IMR-90 (cell line): ENCODE results near the gene RPS6KA2. TPM values are rescaled to one million over a fixed set of nuclear protein-coding genes. Genes with fewer than 3 reads are reported as not detected.

Source experiments
- ATAC-seq: fragments of 200-7000 bp; cut with Tn5 transposase; 2 replicates; pipeline ENCODE4 v1.9.1; 2020; ENCODE audit warnings: low read depth, mild to moderate bottlenecking, moderate library complexity
- BruUV-seq: library from RNA; stranded (reverse); fragments of 400-500 nt; replicated peaks from 2 replicates; lab custom pipeline; 2021; lab: Mats Ljungman, UMichigan
- CTCF ChIA-PET: fragments of 300-600 bp; formaldehyde crosslinking; extraction: SDS; loops from one replicate; lab custom pipeline; 2021; ENCODE audit warnings: antibody characterized with exemption; lab: Yijun Ruan, JAX
- POLR2A ChIA-PET: fragments of 300-600 bp; sonication (Branson Sonifier 250); formaldehyde crosslinking; loops from one replicate; lab custom pipeline; 2022; ENCODE audit warnings: antibody characterized with exemption; ENCODE audit not compliant: unreplicated experiment; lab: Charles Lee
- DNase-seq: peaks from one replicate; pipeline ENCODE4 v3.0.0; 2013
- H2AFZ ChIP-seq: replicated peaks from 2 replicates; pipeline ENCODE3; 2013; ENCODE audit warnings: low read length, mild to moderate bottlenecking; ENCODE audit not compliant: poor library complexity
- H2AK5ac ChIP-seq: 2 replicates; pipeline ENCODE4 v1.6.1; 2013; ENCODE audit warnings: low read depth, low read length, inconsistent platforms
- H2AK9ac ChIP-seq: replicated peaks from 2 replicates; pipeline ENCODE3; 2013; ENCODE audit warnings: mild to moderate bottlenecking, low read depth, low read length, moderate library complexity; ENCODE audit not compliant: poor library complexity
- H2BK120ac ChIP-seq: 2 replicates; pipeline ENCODE4 v1.6.1; 2013; ENCODE audit warnings: low read depth, low read length, inconsistent platforms
- H2BK15ac ChIP-seq: 3 replicates; pipeline ENCODE4 v1.6.1; 2013; ENCODE audit warnings: low read depth, low read length, inconsistent platforms
- H2BK20ac ChIP-seq: 2 replicates; pipeline ENCODE4 v1.6.1; 2013; ENCODE audit warnings: low read depth, mild to moderate bottlenecking, inconsistent platforms, low read length, moderate library complexity
- H2BK5ac ChIP-seq: 2 replicates; pipeline ENCODE4 v1.6.1; 2013; ENCODE audit warnings: mild to moderate bottlenecking, low read depth, low read length, inconsistent platforms; ENCODE audit not compliant: poor library complexity, severe bottlenecking
- H3K14ac ChIP-seq: replicated peaks from 2 replicates; pipeline ENCODE4 v1.6.1; 2013; ENCODE audit warnings: low read depth, low read length, inconsistent platforms
- H3K18ac ChIP-seq: 2 replicates; pipeline ENCODE4 v1.6.1; 2013; ENCODE audit warnings: low read depth, low read length, control low read depth
- H3K23ac ChIP-seq: 2 replicates; pipeline ENCODE4 v1.6.1; 2013; ENCODE audit warnings: low read depth, low read length, inconsistent platforms
- H3K27ac ChIP-seq: 2 replicates; pipeline ENCODE4 v1.5.1; 2013; ENCODE audit warnings: mild to moderate bottlenecking, control low read depth, low read length; ENCODE audit not compliant: insufficient read depth
- H3K27me3 ChIP-seq: 2 replicates; pipeline ENCODE4 v1.6.1; 2013; ENCODE audit warnings: low read length; ENCODE audit not compliant: control insufficient read depth, insufficient read depth
- H3K36me3 ChIP-seq: 2 replicates; pipeline ENCODE4 v1.6.1; 2013; ENCODE audit warnings: low read length, mixed read lengths; ENCODE audit not compliant: control insufficient read depth, insufficient read depth
- H3K4ac ChIP-seq: 2 replicates; pipeline ENCODE4 v1.6.1; 2013; ENCODE audit warnings: low read depth, low read length, inconsistent platforms
- H3K4me1 ChIP-seq: 2 replicates; pipeline ENCODE4 v1.6.1; 2013; ENCODE audit warnings: low read length, mixed read lengths; ENCODE audit not compliant: control insufficient read depth, insufficient read depth
- H3K4me2 ChIP-seq: 2 replicates; pipeline ENCODE4 v1.6.1; 2013; ENCODE audit warnings: low read depth, mild to moderate bottlenecking, control low read depth, low read length, moderate library complexity
- H3K4me3 ChIP-seq: 2 replicates; pipeline ENCODE4 v1.5.1; 2013; ENCODE audit warnings: low read depth, mild to moderate bottlenecking, control low read depth, low read length, moderate library complexity; ENCODE audit not compliant: insufficient read depth
- H3K56ac ChIP-seq: 2 replicates; pipeline ENCODE4 v1.6.1; 2013; ENCODE audit warnings: low read length, inconsistent platforms; ENCODE audit not compliant: insufficient read depth; ENCODE audit errors: extremely low read depth
- H3K79me1 ChIP-seq, 2 experiments: 2 replicates each; pipeline ENCODE4 v1.6.1; 2013; ENCODE audit warnings: low read length in 2 of 2, inconsistent platforms in 1 of 2, low read depth in 1 of 2
- H3K9ac ChIP-seq: 2 replicates; pipeline ENCODE4 v1.6.1; 2013; ENCODE audit warnings: low read depth, low read length, control low read depth
- H3K9me1 ChIP-seq: 2 replicates; pipeline ENCODE4 v1.6.1; 2013; ENCODE audit warnings: low read length, inconsistent platforms; ENCODE audit not compliant: insufficient read depth
- H3K9me3 ChIP-seq: 2 replicates; pipeline ENCODE4 v1.6.1; 2013; ENCODE audit warnings: low read length; ENCODE audit not compliant: control insufficient read depth, insufficient read depth
- H4K20me1 ChIP-seq: 2 replicates; pipeline ENCODE4 v1.6.1; 2013; ENCODE audit warnings: low read length, inconsistent platforms; ENCODE audit not compliant: insufficient read depth
- H4K5ac ChIP-seq: 2 replicates; pipeline ENCODE4 v1.6.1; 2013; ENCODE audit warnings: mild to moderate bottlenecking, low read depth, low read length, control low read depth
- H4K8ac ChIP-seq, 2 experiments: 2 replicates each; pipeline ENCODE4 v1.6.1; 2013; ENCODE audit warnings: low read depth in 2 of 2, low read length in 2 of 2, control low read depth in 1 of 2, inconsistent platforms in 1 of 2
- H4K91ac ChIP-seq: 2 replicates; pipeline ENCODE4 v1.6.1; 2013; ENCODE audit warnings: low read depth, low read length, inconsistent platforms; ENCODE audit not compliant: insufficient read depth
- MAFK ChIP-seq: IDR thresholded peaks from 2 replicates; pipeline ENCODE4 v1.6.1; 2012; ENCODE audit warnings: low read depth, low read length, improper control_type of control experiment
- WGBS, 2 experiments: methylation state at CpG; one replicate each; pipeline versions ENCODE4 v1.1.5 to v1.1.7; 2013; ENCODE audit warnings: missing lambda C conversion rate in 2 of 2; ENCODE audit not compliant: insufficient read length in 1 of 2; ENCODE audit errors: extremely low coverage in 2 of 2; 5-methylcytosine and 5-hydroxymethylcytosine counted together
- dilution Hi-C: fragments of 300-500 bp; cut with HindIII; formaldehyde crosslinking; loops from one replicate; pipeline ENCODE4 v1.14.3; 2018; ENCODE audit warnings: low sequenced_read_pairs; ENCODE audit not compliant: unreplicated experiment
- in situ Hi-C: fragments of 300-500 bp; cut with MboI; formaldehyde crosslinking; loops from 3 replicates; pipeline ENCODE4 v1.14.3; 2019; ENCODE audit warnings: low sequenced_read_pairs, inconsistent platforms, mixed read lengths
- intact Hi-C: fragments of 100-400 bp; cut with micrococcal nuclease; formaldehyde crosslinking; loops from 2 replicates; pipeline ENCODE4 v1.10.0; 2022
- polyA plus RNA-seq, 3 experiments: library from polyadenylated mRNA; depleted of rRNA; stranded (reverse); fragments of >200 nt; gene quantifications; 2 replicates each; pipeline ENCODE4 v1.2.3, GENCODE V29; 2012; ENCODE audit warnings: low replicate concordance in 1 of 3
- total RNA-seq: library from RNA; depleted of rRNA; stranded (reverse); fragments of >200 nt; gene quantifications from 2 replicates; pipeline ENCODE4 v1.2.3, GENCODE V29; 2012

RPS6KA2 gene
- total and polyA plus RNA-seq, 2 of the 4 experiments (the other 2 are of a cell fraction) = 26.9 to 31.3 TPM

GRCh38 chr6:166410426-166410935, 216.6 kb downstream of the RPS6KA2 start:
- ChIA-PET POLR2A (no interaction called here), CTCF (interaction anchor here (0.6 to 1.0 kb wide), 3 partner anchors 57 to 337 kb away, joined by 3 to 4 read pairs (median 4); no protein-coding TSS in a partner anchor)
- H3K23ac ChIP-seq = no peak overlapping the region
- H3K9me3 ChIP-seq = no peaks in the 10 kb centered on the region
- H2AK9ac ChIP-seq = no peak overlapping the region
- H3K27me3 ChIP-seq = no peaks in the 10 kb centered on the region
- H2BK5ac ChIP-seq = no peak overlapping the region
- no peaks in the 10 kb centered on the region; the same call in none of the 2 replicates for H4K20me1 ChIP-seq
- H3K18ac ChIP-seq = no peak overlapping the region
- no peak for TF ChIP-seq MAFK
- no peak overlapping the region for H2BK20ac ChIP-seq
- no peak overlapping the region for H4K5ac ChIP-seq
- H2AK5ac ChIP-seq = no peak overlapping the region
- H3K4me3 ChIP-seq = no peak overlapping the region
- no peak overlapping the region for H2BK120ac ChIP-seq
- H4K8ac ChIP-seq = no peak overlapping the region
- H3K36me3 ChIP-seq = peaks cover 38% of the 10 kb centered on the region
- H3K27ac ChIP-seq = no peak overlapping the region
- no peaks in the 10 kb centered on the region for H3K4me1 ChIP-seq
- WGBS, 2 experiments = 100% methylated on average over 1 of the region's 10 CpGs; no CpG with 5 or more reads in 1 of the 2 experiments
- no peak overlapping the region for H2AFZ ChIP-seq
- intact Hi-C loops (no loop called here), dilution Hi-C loops (no loop called here), in situ Hi-C loops (no loop called here)
- H3K4me2 ChIP-seq = no peak overlapping the region
- ATAC-seq = no peak
- H3K56ac ChIP-seq = no peak overlapping the region
- no peak for DNase-seq
- H3K79me1 ChIP-seq = no peaks in the 10 kb centered on the region
- H3K14ac ChIP-seq = no peak overlapping the region
- H3K9me1 ChIP-seq = no peaks in the 10 kb centered on the region; the same call in 1 of the 2 replicates
- no peak overlapping the region for H4K91ac ChIP-seq
- H2BK15ac ChIP-seq = no peak overlapping the region
- H3K4ac ChIP-seq = no peak overlapping the region
- BruUV-seq = no TSS peak
- no peak overlapping the region for H3K9ac ChIP-seq
